GM19351 (cell line): ENCODE data around the gene PLD6.
"Not testable (repeated sequence)": the region's sequence is repeated elsewhere in the genome, so short reads cannot be mapped to it uniquely, and the experiment has no call there.

ENCODE experiments used
- ATAC-seq: cut with Tn5 transposase; IDR thresholded peaks from one replicate; pipeline ENCODE4 v1.9.1; 2021; ENCODE audit warnings: mild to moderate bottlenecking, moderate library complexity; ENCODE audit not compliant: unreplicated experiment

Gene PLD6

DNA sequence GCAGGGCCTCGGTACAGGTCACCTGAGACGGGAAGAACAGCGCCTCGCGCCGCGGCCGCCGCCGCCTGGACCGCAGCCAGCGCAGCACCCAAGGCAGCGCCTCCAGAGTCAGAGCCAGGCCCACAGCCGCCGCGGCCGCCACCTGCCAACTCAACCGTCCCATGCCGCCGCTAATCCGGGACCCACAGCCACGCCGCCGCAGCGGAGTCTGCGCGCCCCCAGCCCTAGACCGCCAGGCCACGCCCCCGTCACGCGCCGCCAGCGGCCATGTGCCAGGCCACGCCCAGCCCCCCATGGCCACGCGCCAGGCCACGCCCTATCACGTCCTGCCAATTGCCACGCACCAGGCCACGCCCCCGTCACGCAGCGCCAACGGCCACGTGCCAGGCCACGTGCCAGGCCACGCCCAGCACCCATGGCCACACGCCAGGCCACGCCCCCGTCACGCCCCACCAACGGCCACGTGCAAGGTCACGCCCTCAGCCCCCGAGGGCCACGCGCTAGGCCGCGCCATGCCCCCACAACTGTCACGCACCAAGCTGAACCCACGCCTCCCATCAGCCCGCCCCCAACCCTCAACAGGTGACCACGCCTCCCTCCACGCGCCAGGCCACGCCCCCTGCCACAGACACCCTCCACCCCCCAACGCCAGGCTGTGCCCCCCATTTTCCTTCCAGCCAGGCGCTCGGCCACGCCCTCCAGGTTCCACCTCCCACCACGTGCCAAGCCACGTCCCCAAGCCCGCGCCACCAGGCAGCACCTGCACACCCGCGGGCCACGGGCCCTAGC is at the start of gene PLD6:
PLD6 (minus strand) TSS at position 210 of the 789 bp plus-strand sequence; CDS start at position 163, 47 bp downstream.
- peak; percentile 48 for ATAC-seq

DNA sequence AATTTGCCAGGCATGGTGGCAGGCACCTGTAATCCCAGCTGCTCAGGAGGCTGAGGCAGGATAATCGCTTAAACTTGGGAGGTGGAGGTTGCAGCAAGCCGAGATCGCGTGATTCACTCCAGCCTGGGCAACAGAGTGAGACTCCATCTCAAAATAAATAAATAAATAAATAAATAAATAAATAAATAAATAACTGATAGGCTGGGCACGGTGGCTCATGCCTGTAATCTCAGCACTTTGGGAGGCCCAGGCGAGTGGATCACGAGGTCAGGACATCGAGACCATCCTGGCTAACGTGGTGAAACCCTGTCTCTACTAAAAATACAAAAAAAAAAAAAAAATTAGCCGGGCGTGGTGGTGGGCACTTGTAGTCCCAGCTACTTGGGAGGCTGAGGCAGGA is 49.6 kb upstream of the PLD6 start:
- not testable (repeated sequence) for ATAC-seq

DNA sequence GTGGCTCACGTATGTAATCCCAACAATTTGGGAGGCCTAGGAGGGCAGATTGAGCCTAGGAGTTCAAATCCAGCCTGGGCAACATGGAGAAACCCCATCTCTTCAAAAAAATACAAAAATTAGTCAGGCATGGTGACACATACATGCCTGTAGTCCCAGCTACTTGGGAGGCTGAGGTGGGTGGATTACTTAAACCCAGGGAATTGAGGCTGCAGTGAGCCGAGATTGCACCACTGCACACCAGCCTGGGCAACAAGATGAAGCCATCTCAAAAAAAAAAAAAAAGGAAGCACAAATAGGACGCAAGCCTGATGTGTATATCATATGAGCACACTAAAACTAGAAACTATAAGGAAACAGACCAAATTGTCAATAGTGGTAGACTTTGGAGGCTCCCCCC is 47.9 kb upstream of the PLD6 start:
- ATAC-seq: no peak

GRCh38 chr17:17253406-17253805 is 47.3 kb upstream of the PLD6 start:
- ATAC-seq: no peak

- ATAC-seq: no peak
These were observed 46.1 kb upstream of the PLD6 start for GRCh38 chr17:17252149-17252661.

DNA sequence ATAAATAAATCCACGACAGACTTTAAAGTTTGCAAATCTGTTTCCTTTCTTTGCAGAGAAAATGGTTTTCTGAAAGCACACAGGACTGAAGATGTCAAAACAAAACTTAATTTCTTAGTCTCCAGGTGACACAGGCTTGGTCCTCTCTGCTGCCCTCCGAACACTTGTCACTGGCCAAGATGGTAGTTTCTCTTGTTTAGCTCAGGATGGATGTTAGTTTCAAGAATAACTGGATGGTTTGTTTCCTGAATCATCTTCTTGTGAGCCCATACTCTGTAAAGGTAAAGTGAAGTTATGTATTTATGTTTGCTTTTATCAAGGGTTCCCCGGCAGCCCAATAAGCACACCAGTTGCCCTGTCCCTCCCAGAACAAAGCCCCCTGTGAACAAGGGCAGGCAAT is 40.7 kb upstream of the PLD6 start:
- no peak for ATAC-seq

GRCh38 chr17:17243163-17243562 is 37.0 kb upstream of the PLD6 start:
- no peak for ATAC-seq

DNA sequence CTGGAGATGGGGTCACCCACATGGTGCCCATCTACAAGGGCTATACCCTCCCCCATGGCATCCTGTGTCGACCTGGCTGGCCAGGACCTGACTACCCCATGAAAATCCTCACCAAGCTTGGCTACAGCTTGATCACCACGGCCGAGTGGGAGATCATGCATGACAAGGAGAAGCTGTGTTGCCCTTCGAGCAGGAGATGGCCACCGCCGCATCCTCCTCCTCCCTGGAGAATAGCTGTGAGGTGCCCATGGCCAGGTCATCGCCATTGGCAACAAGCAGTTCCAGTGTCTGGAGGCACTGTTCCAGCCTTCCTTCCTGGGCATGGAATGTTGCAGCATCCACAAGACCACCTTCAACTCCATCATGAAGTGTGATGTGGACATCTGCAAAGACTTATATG is 36.1 kb upstream of the PLD6 start:
- ATAC-seq: no peak

DNA sequence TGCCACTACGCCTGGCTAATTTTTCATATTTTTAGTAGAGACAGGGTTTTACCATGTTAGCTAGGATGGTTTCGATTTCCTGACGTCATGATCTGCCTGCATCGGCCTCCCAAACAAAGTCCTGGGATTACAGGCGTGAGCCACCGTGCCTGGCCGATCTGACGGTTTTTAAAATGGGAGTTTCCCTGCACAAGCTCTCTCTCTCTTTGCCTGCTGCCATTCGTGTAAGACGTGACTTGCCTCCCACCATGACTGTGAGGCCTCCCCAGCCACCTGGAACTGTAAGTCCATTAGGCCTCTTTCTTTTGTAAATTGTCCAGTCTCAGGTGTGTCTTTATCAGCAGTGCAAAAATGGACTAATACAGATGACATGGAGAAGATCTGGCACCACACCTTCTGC is 35.5 kb upstream of the PLD6 start:
- no peak for ATAC-seq

GRCh38 chr17:17239832-17240231 is 33.7 kb upstream of the PLD6 start:
- no peak for ATAC-seq

GRCh38 chr17:17237026-17237799 is 31.1 kb upstream of the PLD6 start, which contains the start of gene FLCN:
FLCN (minus strand) TSS chr17:17237168; CDS start chr17:17228137, 9,031 bp downstream.
- peak; percentile 88 for ATAC-seq

DNA sequence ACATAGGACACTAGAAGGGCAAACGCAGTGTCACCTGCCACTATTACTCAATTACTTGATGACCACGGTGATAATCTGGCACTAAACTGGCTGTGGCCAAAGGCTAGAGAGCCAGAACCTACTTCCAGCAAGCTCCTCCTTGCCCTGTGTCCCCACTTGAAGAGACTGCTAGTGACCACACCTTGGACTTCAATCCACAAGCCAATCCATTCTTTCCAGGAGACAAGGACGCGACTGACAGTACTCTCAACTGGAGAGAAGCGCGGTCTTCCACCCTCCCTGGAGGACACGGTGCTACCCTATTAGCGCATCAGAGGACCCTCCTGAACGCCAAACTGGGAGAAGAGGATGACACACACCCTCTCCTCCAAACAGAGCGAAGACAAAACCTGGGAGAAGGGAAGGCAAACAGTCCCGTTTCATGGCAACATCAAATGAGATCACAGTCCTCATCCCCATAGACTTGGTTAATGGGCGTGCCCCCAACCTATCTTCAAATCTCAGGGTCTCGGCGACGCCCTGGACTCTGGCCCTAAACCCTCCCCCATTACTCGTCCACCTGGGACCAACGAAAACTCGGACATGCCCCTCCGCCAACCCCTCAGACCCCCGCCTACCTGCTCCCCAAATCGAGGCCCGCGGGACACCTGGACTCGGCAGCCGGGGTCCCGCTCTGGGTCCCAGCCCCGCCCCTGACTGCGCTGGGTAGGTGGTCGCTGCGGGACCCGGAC is 30.3 kb upstream of the PLD6 start:
- peak; percentile 29 for ATAC-seq

DNA sequence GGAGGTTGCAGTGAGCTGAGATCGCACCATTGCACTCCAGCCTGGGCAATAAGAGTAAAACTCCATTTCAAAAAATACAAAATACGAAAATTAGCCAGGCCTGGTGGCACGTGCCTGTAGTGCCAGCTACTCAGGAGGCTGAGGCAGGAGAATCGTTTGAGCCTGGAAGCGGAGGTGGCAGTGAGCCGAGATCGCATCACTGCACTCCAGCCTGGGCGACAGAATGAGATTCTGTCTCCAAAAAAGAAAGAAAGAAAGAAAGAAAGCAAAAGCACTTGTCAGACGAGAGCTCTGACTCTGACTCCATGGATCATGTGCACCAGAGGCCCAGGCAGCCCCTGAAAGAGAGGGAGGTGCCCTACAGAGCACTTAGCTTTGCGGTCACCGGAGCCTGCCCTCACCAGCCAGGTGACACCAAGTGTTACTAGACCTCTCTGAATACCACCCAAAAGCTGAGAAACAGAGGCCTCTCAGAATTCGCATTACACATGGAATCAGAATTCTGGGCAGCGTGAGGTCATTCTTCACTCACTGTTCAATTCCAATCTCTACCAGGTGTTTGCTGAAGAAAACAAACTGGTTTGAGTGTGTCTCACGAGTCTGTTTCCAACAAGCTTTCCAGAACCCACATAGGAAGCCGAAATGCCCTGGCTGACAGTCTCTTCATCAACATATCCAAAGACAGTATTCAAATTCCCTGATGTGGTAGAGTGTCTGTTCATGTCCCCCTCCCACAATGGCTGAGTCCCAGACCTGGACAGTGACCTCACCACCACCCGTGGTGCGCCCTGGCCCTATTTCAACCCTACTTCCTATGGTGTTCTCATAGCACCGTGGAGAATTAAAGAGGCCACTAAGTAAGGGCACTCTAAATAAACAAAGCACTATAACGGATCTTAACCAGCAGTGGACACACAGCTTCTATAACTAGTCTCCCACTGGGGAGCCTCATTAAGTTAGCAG is 29.4 kb upstream of the PLD6 start:
- no peak for ATAC-seq

DNA sequence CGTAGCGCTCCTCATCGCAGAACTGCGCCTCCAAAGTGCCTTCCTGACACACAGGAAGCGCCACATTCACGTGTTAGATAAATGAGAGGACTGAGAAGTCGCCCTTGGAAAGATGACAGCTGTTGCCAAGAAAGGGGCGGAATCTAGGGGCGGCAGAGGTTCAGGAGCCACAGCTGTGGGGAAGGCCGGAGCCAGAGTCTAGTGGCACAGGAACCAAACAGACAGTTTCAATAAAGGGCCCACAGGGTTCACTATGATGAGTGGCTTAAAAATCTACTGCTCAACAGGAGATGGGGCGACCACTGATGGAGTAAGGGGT is 26.1 kb upstream of the PLD6 start:
- no peak for ATAC-seq

DNA sequence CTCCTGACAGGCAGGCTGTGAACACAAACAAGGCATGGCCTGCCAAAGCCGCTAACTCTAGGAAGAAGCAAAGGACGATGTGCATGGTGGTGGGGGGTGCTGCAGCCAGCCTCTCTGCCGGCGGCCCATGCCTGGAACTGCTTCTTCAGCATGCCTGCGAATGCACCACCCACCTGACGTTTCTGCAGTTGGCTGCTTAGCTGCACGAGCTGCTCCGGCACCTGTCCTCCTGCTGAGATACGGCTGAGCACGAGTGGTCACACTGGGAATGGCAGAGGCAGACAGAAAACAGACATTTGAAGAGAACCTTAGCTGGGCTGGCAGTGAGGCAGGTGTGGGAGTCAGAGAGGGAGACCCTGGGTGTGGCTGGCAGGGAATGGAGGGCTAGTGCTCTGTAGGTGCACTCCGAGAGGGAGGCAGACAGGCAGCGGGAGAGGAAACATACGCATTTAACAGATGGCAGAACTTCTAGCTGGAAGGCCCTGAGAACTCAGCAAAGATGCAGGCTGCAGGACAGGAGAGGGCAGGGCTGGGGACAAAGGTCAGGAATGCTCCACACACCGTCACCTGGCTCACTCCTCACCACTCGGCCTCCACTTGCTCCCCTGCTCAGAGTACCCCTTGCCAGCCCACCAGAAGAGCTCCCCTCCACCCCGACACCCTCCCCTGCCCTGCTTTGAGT is 25.6 kb upstream of the PLD6 start:
- ATAC-seq: no peak

- no peak for ATAC-seq
These were observed 23.6 kb upstream of the PLD6 start for GRCh38 chr17:17229416-17230384.

DNA sequence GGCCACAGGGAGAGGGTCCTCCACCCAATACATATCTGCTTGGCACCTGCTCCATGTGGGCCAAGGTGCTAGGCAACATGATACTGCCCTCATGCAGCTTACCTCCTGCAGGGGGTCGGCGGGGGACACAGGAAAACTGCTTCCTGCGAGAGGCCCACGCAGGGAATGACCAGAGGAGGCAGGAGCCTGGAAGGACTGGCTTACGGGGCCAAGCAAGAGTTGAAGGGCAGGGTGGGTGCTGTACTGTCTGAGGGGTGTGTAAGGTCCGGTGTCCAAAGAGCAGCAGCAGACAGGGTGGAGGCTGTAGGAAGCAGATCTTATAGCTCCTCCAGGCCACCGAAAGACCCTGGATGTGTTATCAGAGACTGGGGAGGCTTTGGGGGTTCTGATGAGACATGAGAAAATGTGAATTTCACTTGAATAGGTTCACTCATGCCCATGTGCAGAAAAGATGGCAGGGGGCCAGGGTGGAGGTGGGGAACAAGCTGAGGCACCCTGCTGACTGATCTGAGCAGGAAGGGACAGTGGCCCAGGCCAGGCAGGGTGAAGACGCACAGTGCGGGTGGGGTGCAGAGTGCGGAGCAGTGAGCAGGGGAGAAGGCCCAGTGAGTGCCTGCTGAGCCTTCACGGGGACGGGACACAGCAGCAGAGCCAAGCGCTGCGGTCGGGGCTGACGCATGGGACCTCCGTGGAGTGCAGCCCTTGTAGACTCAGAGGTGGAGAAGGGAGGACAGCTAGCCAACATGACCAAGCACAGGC is 22.6 kb upstream of the PLD6 start:
- no peak for ATAC-seq
